ENCODE data around the gene CERK. TPM values are rescaled to one million over a fixed set of nuclear protein-coding genes. Genes with fewer than 3 reads are reported as not detected.
"Not testable (repeated sequence)": the region's sequence is repeated elsewhere in the genome, so short reads cannot be mapped to it uniquely, and the experiment has no call there.

Gene CERK
- 23.6 and 30.1 TPM in 2 replicates for total RNA-seq (2014; rRNA removed; shearing (Covaris generic); ENCODE audit: low replicate concordance)

- Histone ChIP-seq H3K4me3 (peak within 1 kb of the TSS; percentile 68), H3K9me3 (no peaks in the 10 kb centered on the region), H3K27me3 (no peaks in the 10 kb centered on the region), H3K36me3 (no peaks in the 10 kb centered on the region; the same call in 1 of the 2 replicates)
- DNase-seq, result peak; percentile 76
These were observed at the start of gene CERK for GRCh38 chr22:46737976-46738646. TSS of gene CERK (minus strand) at chr22:46738252. CDS start at chr22:46738148, 104 bp downstream.

GRCh38 chr22:46783721-46784120 is 45.7 kb upstream of the CERK start:
- peaks cover 3% of the 10 kb centered on the region; the same call in 1 of the 2 replicates for H3K9me3 ChIP-seq
- no peak overlapping the region for H3K4me3 ChIP-seq
- H3K27me3 ChIP-seq, result no peaks in the 10 kb centered on the region
- DNase-seq, result no peak
- peaks cover 4% of the 10 kb centered on the region; the same call in 1 of the 2 replicates for H3K36me3 ChIP-seq

GRCh38 chr22:46782200-46782599 is 44.1 kb upstream of the CERK start:
- H3K36me3 ChIP-seq, DNase-seq, H3K27me3 ChIP-seq, H3K4me3 ChIP-seq, H3K9me3 ChIP-seq: not testable (repeated sequence)

- Histone ChIP-seq H3K27me3 (no peaks in the 10 kb centered on the region), H3K4me3 (no peak overlapping the region), H3K36me3 (peaks cover 4% of the 10 kb centered on the region; the same call in 1 of the 2 replicates), H3K9me3 (peaks cover 2% of the 10 kb centered on the region; the same call in 1 of the 2 replicates)
- DNase-seq, result no peak
These were observed 43.2 kb upstream of the CERK start for GRCh38 chr22:46781291-46781690.

- H3K9me3 ChIP-seq, result no peaks in the 10 kb centered on the region
These were observed 42.4 kb upstream of the CERK start for GRCh38 chr22:46780453-46780852.

GRCh38 chr22:46779651-46780050 is 41.6 kb upstream of the CERK start:
- Histone ChIP-seq H3K27me3 (no peaks in the 10 kb centered on the region), H3K4me3 (no peak overlapping the region), H3K9me3 (no peaks in the 10 kb centered on the region), H3K36me3 (no peaks in the 10 kb centered on the region)
- DNase-seq, result no peak

More at GRCh38 chr22:46780453-46780852, 42.4 kb upstream of the CERK start:
- Histone ChIP-seq H3K36me3 (peaks cover 4% of the 10 kb centered on the region; the same call in 1 of the 2 replicates), H3K4me3 (no peak overlapping the region), H3K27me3 (no peaks in the 10 kb centered on the region)
- no peak for DNase-seq

- Histone ChIP-seq H3K9me3 (no peaks in the 10 kb centered on the region), H3K27me3 (no peaks in the 10 kb centered on the region), H3K4me3 (no peak overlapping the region), H3K36me3 (no peaks in the 10 kb centered on the region)
- DNase-seq, result no peak
These were observed 41.0 kb upstream of the CERK start for GRCh38 chr22:46779023-46779422.

GRCh38 chr22:46777609-46777970 is 39.5 kb upstream of the CERK start:
- no peak for DNase-seq
- Histone ChIP-seq H3K36me3 (no peaks in the 10 kb centered on the region), H3K27me3 (no peaks in the 10 kb centered on the region), H3K4me3 (no peak overlapping the region), H3K9me3 (no peaks in the 10 kb centered on the region)

GRCh38 chr22:46776876-46777608 is 39.0 kb upstream of the CERK start:
- H3K27me3 ChIP-seq, result no peaks in the 10 kb centered on the region
- no peak overlapping the region for H3K4me3 ChIP-seq
- H3K36me3 ChIP-seq, result no peaks in the 10 kb centered on the region
- DNase-seq, result no peak
- H3K9me3 ChIP-seq, result no peaks in the 10 kb centered on the region

- DNase-seq, result no peak
- H3K9me3 ChIP-seq, result no peaks in the 10 kb centered on the region
- no peaks in the 10 kb centered on the region for H3K27me3 ChIP-seq
- no peaks in the 10 kb centered on the region for H3K36me3 ChIP-seq
- H3K4me3 ChIP-seq, result no peak overlapping the region
These were observed 38.1 kb upstream of the CERK start for GRCh38 chr22:46775850-46776826.

GRCh38 chr22:46774980-46775849 is 37.2 kb upstream of the CERK start:
- H3K36me3 ChIP-seq, result no peaks in the 10 kb centered on the region
- no peaks in the 10 kb centered on the region for H3K9me3 ChIP-seq
- no peaks in the 10 kb centered on the region for H3K27me3 ChIP-seq
- DNase-seq, result no peak
- no peak overlapping the region for H3K4me3 ChIP-seq

- Histone ChIP-seq H3K4me3 (no peak overlapping the region), H3K9me3 (no peaks in the 10 kb centered on the region), H3K36me3 (no peaks in the 10 kb centered on the region), H3K27me3 (no peaks in the 10 kb centered on the region)
- DNase-seq, result no peak
These were observed 36.4 kb upstream of the CERK start for GRCh38 chr22:46774253-46774979.

GRCh38 chr22:46773076-46773475 is 35.0 kb upstream of the CERK start:
- Histone ChIP-seq H3K36me3 (no peaks in the 10 kb centered on the region), H3K27me3 (no peaks in the 10 kb centered on the region), H3K9me3 (no peaks in the 10 kb centered on the region), H3K4me3 (no peak overlapping the region)
- DNase-seq, result no peak

- no peak overlapping the region for H3K4me3 ChIP-seq
- no peak for DNase-seq
- no peaks in the 10 kb centered on the region for H3K36me3 ChIP-seq
- no peaks in the 10 kb centered on the region for H3K27me3 ChIP-seq
- H3K9me3 ChIP-seq, result no peaks in the 10 kb centered on the region
These were observed 32.7 kb upstream of the CERK start for GRCh38 chr22:46770726-46771125.

- DNase-seq, result no peak
- Histone ChIP-seq H3K4me3 (no peak overlapping the region), H3K27me3 (no peaks in the 10 kb centered on the region), H3K36me3 (no peaks in the 10 kb centered on the region), H3K9me3 (no peaks in the 10 kb centered on the region)
These were observed 32.1 kb upstream of the CERK start for GRCh38 chr22:46770151-46770641.

All from MG63 (cell line).